ENCODE data around the gene SMAD7.

Gene SMAD7

DNA sequence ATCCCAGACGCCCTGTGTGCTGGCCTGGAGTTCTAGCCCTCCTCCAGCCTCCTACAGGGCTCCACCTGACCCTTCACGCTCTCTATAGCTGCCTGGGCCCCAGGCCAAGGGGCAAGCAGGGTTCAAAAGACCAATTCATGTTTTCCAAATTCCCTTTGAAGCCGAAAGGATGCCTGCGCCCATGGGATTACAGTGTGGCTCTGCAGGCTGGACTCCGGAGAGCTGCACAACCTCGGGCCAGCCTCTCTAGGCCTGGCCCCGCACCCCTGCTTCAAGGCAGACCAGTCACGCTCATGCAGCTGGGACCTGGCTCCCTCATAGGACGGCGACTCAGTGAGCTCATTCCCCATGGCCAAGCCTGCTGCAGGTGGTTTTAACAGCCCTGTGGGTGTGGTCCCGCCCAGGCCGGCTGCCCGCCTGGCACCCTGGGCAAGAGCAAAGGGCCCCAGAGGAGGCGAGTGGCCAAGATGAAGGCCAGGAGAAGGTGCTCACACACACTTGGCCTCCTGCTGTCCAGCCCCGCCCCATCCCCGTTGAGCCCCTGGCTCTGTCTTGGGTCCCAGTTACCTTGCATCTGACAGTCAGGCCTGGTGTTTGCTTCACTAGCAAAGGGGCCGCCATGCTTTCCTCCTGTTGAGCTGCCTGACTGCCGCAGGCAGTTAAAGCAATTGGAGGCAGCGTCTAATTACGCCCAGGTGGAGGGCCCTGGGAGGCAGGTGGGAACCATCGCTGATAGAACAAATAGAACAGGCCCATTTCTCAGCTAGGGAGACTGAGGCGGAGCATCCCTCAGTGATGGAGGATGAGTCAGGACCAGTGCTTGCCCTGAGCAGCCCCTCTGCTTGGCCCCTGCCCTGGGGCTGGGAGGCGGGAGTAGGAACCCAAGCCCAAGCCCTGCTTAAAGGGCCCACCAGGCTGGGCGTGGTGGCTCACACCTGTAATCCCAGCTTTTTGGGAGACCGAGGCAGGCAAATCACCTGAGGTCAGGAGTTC is 56.9 kb downstream of the SMAD7 start:
- no peak for DNase-seq

- DNase-seq = no peak
These were observed 57.6 kb downstream of the SMAD7 start for GRCh38 chr18:48893061-48893607.

DNA sequence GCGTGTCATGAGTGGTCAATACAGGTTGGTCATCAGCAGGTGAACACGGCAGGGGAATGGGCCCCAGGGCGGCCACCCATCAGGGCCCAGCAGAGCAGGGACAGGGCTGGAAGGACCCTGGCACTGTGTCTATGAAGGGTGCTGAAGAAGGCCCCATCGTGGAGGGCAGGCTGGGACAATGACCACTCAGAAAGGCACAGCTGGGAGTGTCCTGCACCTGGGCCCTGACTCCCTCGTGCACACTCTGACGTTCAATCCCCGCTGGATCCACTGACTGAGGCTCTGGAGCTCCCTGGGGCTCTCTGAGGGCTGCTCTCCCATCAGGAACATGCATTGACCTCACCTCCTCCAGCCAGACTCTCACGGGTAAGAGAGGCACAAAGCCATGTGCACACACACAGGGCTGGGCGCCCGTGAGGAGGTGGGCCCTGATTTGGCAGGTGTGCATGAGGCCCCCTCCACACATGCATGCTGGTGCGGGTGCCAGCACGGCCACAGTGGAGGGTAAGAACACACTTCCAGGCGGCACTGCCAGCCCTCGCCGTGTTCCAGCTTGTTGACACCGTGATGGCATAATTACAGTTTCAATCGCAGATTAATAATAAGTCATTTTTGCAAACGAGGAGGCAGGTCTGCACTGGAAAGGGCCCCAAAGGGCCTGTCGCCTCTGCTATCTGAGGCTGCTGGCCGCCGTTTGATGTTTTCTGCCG is 58.5 kb downstream of the SMAD7 start:
- no peak for DNase-seq

DNA sequence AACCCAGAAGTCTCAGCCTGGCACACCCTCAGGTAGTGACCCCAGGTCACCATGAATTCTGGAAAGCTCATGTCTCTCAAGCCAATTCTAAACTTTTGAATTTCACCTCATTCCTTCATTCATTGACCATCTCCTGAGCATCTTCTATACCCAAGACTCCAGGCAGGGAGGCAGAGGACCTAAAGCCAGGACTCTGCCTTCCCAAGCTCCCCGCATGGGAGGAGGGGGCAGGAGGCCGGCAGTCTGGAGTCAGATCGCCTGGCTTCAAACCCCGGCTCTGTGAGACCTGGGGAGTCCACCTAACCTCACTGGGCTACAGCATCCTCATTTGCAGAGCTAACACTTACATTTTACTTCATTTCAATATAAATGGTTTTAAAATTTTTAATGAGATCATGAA is 59.0 kb downstream of the SMAD7 start:
- no peak for DNase-seq

DNA sequence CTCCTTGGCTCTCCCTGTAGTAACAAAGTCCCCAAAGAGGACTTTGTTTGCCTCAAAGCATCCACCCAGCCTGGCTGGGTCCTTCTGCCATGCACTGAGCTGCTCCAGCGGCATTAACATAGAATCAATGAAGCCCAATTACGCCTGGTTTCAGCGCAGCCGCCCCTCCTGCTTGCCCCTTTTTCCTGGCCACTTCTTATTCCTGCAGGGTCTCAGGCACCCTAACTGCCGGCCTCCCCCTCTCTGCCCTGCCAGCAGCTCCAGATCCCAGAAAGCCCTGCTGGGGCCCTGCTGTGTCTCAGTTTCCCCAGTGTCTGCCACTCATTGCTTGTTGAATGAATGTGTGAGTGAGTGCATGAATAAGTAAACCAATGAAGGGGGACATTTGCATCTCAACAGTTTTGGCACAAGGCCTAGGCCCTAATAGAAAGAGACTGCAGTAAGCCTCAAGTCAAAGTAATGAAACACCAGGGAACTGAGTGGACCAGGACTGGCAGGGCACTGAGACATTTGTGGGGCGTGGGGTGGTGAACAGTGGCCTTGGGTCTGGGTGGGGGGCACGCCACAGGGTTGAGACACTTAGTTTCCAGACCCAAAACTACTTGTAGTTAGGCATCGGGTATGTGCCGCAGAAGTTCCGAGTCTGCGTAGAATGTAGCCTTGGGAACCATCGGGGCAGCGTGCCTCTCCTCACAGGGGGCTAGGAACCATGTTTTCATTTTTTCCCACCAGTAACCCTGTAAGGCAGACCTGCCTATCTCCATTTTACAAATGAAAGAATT is 60.6 kb downstream of the SMAD7 start:
- DNase-seq = no peak

DNA sequence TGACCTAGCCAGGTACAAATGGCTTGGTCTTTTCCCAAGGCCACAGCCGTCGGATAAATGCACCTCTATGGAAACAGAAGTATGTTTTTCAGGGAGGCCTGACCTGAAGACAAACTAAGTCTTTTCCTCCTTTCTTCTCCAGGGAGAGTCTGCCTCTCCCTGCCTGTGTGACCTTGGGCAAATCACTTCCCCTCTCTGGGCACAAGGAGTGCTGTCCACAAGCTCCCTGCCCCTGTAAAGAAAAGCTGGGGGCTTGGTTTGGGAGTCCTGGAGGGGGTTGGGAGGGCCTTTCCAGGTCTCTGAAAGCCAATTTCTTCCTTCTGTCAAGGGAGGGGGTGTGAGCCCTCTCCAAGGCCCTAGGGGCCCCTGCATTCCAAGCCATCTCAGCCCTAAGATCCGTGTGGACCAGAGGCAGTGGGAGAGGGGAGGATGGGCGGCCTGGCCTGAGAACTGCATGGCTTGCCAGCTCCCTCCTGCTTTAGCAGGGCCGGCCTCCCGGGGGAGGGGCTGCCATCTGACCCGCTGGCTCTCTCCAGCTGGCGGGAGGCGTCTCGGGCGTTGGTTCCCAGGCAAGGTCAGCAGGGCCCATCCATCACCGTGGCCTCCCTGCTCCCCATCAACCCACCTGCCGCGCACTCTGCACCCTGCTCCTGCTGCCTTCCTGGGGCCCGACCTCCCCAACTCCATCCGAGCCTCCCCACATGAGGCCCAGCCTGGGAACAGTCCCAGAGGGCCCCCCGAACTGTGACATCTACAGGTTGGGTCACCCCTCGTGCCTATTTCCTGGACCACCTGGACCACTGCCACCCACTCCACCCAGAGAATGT is 61.4 kb downstream of the SMAD7 start:
- DNase-seq = no peak

DNA sequence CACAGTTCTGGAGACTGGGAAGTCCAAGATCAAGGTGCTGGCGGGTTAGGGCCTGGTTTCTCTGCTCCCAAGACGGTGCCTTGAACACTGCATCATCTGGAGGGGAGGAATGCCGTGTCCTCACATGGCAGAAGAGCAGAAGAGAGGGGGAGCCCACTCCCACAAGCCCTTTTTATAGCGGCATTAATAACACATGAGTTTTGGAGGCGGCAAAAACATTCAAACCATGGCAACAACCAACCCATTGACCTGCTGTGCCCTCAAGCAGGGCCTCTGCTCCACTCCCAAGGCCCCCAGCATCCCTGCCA is 62.0 kb downstream of the SMAD7 start:
- no peak for DNase-seq

GRCh38 chr18:48887905-48888772 is 62.6 kb downstream of the SMAD7 start:
- DNase-seq = no peak

DNA sequence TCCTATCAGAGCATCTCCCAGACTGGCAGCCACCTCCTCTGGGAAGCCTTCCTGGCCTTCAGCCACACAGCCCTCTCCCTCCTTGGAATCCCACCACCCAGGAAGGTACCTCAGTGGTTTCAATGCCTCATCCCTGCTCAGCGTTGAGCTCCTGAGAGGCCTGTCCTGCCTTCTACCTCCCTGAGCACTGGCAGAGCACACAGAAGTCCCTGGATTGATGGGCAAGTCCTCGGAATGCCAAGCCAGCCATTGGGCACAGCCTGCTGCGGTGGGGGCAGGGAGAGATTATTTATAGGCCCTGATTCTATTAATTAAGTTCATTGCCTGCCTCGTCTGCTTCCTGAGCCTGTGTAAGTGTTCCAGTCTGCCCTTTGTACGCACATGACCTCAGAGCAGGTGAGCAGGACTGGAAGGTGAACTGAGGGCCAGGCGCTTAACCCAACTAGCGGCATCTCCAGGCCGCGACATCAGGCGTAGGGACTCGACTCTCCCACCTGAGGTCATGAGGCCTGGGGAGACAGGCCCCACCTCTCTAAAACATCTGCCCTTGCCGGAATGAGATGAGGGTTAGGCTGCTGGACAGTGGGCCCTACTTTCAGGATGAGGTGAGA is 63.4 kb downstream of the SMAD7 start:
- no peak for DNase-seq

DNA sequence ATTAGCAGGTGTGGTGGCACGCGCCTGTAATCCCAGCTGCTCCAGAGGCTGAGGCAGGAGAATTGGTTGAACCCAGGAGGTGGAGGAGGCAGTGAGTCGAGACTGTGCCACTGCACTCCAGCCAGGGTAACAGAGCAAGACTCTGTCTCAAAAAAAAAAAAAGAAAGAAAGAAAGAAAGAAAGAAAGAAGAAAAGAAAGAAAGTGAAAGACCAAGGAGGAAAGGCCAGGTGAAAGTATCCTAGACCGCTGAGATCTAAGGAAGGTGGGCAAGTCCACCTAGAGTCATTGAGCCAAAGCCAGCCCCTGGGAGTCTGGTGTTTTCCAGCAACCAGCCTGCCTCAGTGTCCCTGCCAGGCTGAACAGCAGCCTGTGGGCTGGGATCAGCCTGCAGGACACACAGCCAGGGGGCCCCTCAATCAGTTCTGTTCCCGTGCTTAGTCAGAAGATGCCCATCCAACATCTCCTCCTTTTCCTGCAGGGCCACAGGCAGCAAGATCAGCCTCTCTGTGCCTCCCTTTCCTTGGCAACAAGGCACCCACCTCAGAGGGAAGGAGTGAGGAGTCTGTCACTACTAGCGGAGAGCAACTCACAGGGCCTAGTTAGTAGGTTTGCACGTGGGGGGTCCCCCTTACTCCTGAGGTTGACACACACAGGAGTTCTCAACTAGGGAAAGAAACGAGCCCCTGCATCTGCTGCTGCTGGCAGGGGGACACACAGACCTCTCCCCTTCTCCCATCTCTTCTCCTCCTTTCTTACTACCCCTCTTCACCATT is 64.1 kb downstream of the SMAD7 start:
- DNase-seq = no peak

DNA sequence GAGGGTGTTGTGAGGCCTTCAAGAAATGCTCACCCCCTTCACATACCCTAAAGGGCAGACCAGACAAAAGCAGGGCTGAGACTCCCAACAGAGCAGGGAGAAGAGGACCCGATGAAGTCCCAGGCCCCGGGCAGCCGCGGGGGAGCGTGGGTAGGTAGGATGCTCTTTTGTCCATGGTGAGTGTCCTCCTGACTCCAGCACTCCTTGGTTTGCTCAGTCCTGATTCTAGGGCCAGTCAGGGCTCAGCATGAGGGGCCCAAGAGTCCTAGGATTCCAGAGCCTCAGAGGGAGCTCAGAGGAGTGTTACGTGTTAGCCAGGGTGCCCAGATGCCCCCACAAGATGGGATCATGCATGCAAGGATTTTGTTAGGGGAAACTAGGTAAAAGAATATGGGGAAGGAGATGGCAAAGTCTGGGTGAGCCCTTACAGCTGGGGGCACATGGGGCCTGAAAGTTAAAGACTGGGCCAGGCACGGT is 64.8 kb downstream of the SMAD7 start:
- no peak for DNase-seq

DNA sequence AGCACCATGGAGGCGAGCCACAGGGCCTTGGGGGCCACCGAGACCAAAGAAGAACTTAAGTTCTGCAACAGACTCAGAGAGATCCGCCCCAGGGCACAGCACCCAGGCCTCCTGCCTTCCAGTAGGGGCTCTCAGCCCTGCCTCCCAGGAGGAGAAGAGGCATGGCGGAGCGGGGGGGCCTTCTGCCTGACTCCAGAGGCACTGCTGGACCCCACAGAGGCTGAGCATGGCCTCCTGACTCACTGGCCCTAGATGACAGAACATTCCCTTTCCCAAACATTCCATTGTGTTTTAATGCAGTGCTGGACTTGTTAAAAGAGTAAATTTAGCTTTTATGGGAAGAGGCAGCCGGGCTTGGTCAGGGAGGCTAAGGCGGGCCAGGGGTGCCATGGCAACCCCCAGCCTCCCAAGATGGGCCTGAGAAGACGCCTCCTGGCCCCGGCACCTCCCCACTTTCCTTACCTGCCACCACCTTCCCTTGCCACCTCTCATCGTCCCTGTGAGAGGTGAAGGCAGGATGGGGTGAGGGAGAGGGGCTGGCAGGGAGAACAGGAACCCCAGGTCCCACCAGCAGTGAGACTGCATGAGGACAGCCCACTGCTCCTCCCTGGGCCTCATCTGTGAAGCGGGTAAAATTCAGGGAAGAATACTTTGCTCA is 65.4 kb downstream of the SMAD7 start:
- no peak for DNase-seq

DNA sequence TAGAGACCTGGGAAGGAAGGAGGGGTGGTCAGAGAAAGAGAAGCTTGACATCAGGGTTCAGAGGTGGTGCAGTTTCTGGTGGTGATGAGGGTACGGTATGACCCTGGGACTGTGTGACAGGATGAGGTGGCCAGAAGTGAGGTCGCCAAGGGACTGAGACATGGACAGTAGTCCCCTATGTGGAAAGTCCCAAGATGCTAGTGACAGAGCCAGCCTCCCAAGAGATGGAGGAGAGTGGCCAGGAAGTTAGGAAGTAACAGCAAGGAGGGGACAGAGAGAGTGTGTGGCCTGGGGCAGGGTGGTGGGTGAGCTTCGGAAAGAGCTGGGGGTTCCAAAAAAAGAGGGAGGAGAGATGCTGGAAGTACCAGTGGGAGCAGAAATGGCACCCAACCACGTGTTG is 66.0 kb downstream of the SMAD7 start:
- no peak for DNase-seq

DNA sequence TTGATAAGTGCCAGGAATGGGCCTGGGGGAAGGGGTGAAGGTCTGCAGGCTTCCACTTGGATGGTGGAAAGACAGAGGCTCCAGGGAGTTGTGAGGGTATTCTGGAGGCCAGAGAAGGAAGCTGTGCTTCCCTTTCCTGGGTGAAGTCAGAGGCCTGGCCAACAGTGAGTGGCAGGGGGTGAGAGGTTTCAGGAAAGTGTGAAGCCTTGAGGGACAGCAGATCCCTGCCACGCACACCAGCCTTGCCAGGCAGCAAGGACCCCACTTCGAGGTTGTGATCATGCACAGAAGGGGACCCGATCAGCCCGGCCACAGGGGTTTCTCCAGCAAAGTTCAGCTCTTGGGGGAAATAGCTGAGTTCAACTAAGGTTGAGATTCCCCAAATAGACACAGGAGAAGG is 66.5 kb downstream of the SMAD7 start:
- no peak for DNase-seq

DNA sequence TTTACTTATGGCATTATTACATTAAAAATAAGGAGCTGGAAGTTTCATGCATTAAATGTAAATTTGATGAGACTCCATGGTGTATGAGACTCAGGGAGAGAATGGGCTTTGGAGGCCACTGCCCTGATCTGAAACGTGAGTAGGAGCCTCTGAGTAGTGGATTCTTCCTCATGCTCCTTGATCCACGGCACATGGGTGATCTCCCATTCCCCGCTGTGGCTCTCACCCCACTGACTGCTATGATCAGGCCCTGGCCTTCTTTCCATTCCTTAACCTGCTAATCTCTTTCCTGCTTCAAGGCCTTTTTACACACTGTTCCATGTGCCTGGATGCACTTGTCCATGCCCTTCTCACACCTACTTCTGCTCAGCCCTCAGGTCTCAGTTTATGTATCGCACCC is 68.4 kb downstream of the SMAD7 start:
- no peak for DNase-seq

- DNase-seq = no peak
These were observed 69.8 kb downstream of the SMAD7 start for GRCh38 chr18:48880931-48881330.

- DNase-seq = no peak
These were observed 71.7 kb downstream of the SMAD7 start for GRCh38 chr18:48879008-48879431.

DNA sequence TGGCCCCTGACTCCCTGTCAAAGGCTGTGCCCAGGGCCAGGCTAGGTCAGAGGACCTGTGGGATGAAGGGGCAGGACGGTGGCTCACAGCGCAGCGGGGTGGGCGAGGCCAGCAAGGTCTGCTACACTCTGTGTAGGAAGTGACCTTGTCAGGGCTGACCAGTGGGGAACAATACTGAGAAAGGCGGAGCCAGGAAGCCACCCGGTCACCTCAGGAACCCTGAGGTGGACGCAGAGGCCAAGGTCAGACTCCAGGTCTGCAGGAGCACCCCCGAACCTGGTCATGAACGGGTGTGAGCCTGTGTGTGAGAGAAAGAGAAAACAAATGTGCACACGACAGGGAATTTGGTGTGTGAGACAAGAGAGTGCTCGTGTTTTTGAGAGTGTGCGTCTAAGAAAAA is 72.3 kb downstream of the SMAD7 start:
- DNase-seq = no peak

DNA sequence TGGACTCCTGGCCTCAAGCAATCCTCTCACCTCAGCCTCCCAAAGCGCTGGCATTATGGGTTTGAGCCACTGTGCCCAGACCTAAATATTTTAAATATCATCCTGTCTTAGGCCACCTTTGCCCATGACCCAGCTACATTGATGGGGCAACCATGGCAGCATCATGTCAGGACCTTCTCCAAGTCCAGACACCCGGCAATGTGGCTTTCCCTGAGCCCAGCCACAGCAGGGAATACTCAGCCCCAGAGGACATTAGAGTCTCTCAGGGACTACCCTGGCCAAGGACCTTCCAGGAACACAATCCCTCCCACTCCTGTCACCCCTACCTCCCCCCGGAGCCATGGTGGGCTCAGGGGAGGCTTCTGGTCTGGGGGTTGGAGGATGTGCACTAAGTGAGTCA is 72.8 kb downstream of the SMAD7 start:
- DNase-seq = no peak

Data from T-helper 1 cell (primary cell).